Right lobe of liver (tissue), 4 donors: ENCODE data around the gene MBD3L5.

Source experiments
- POLR2A ChIP-seq: fragments of 450-650 bp; IDR thresholded peaks from one replicate; pipeline ENCODE4 v1.6.1; 2017; ENCODE audit warnings: antibody characterized with exemption, mild to moderate bottlenecking
- TF ChIP-seq, protein P1 (sequence below), 4 donors: fragments of 200-600 bp in 3 of 4; fragments of 450-650 bp in 1 of 4; IDR thresholded peaks; one replicate each; pipeline versions ENCODE4 v1.5.1 to v1.8.0; 2016 to 2022; ENCODE audit warnings: antibody characterized with exemption in 4 of 4, mild to moderate bottlenecking in 2 of 4
- donor health status: DM: no; HTN: no; CAD: no.
- donor health status: DM: no; HTN: no; CAD: no.
- donor health status: DM: no; HTN: yes; CAD: no.

DNA sequence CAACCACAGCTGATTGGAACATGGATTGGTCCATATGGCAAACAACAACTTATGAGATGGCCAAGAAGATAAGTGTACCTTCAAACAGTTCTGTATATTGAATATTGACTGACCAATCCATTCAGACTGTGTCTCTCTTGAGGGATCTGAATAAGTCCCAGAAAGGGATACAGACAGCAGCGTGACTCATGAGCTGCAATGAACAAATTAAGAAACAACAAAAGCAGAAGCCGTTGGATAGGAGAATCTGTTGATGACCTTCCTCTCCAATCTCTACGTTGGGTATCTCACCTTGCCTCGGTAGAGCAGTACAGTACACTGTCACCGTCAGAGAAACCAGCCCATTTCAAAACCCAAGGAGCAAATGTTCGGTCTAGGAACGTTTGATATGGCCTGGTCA, 30.4 kb upstream of the MBD3L5 start:
- TF ChIP-seq, protein P1, sequence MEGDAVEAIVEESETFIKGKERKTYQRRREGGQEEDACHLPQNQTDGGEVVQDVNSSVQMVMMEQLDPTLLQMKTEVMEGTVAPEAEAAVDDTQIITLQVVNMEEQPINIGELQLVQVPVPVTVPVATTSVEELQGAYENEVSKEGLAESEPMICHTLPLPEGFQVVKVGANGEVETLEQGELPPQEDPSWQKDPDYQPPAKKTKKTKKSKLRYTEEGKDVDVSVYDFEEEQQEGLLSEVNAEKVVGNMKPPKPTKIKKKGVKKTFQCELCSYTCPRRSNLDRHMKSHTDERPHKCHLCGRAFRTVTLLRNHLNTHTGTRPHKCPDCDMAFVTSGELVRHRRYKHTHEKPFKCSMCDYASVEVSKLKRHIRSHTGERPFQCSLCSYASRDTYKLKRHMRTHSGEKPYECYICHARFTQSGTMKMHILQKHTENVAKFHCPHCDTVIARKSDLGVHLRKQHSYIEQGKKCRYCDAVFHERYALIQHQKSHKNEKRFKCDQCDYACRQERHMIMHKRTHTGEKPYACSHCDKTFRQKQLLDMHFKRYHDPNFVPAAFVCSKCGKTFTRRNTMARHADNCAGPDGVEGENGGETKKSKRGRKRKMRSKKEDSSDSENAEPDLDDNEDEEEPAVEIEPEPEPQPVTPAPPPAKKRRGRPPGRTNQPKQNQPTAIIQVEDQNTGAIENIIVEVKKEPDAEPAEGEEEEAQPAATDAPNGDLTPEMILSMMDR (IDR thresholded peaks at IDR 0.05) = no peak
- TF ChIP-seq POLR2A = no peak
